B cell (primary cell): ENCODE results near the gene MYF5. TPM values are rescaled to one million over a fixed set of nuclear protein-coding genes. Genes with fewer than 3 reads are reported as not detected.
"Not testable (repeated sequence)": the region's sequence is repeated elsewhere in the genome, so short reads cannot be mapped to it uniquely, and the experiment has no call there.

Experiments used
- ATAC-seq: fragments of 200-7000 bp; cut with Tn5 transposase; one replicate; pipeline ENCODE4 v1.10.0; 2021; ENCODE audit warnings: low read depth, mild to moderate bottlenecking, moderate number of reproducible peaks, moderate library complexity
- CTCF ChIA-PET: fragments of 350-600 bp; sonication (Branson Sonifier 250); formaldehyde crosslinking; loops from one replicate; lab custom pipeline; 2021; ENCODE audit warnings: antibody characterized with exemption, inconsistent platforms; lab: Charles Lee
- POLR2A ChIA-PET: fragments of 350-600 bp; sonication (Branson Sonifier 250); formaldehyde crosslinking; loops from one replicate; lab custom pipeline; 2021; ENCODE audit warnings: antibody characterized with exemption; lab: Charles Lee
- DNase-seq: peaks from one replicate; pipeline ENCODE4 v3.0.0; 2013
- H2AFZ ChIP-seq: 2 replicates; pipeline ENCODE4 v1.6.1; 2012; ENCODE audit warnings: mild to moderate bottlenecking, low read depth, low read length; ENCODE audit not compliant: insufficient read depth, poor library complexity, severe bottlenecking
- H3K27ac ChIP-seq, 2 donors: 1 replicate in 1 of 2; 2 replicates in 1 of 2; pipeline ENCODE4 v1.5.1; 2012 to 2013; ENCODE audit warnings: low read length in 2 of 2, mild to moderate bottlenecking in 2 of 2, moderate library complexity in 1 of 2
- H3K27me3 ChIP-seq, 4 experiments: fragments of 200-600 bp in 1 of 4; sonication (generic) in 1 of 4; replicated peaks in 1 of 4; 1 replicate in 2 of 4; 2 replicates in 2 of 4; pipeline versions ENCODE4 v1.6.1 to v1.7.0; 2013 to 2016; ENCODE audit warnings: low read length in 3 of 4, mild to moderate bottlenecking in 2 of 4, mixed read lengths in 1 of 4, moderate library complexity in 1 of 4; ENCODE audit not compliant: insufficient read depth in 4 of 4, control insufficient read depth in 3 of 4; ENCODE audit errors: control extremely low read depth in 1 of 4
- H3K36me3 ChIP-seq, 2 experiments: replicated peaks in 1 of 2; 1 replicate in 1 of 2; 2 replicates in 1 of 2; pipeline versions ENCODE4 v1.6.1 to v1.7.1; 2013; ENCODE audit warnings: low read length in 1 of 2; ENCODE audit not compliant: insufficient read depth in 2 of 2, control insufficient read depth in 1 of 2; ENCODE audit errors: control extremely low read depth in 1 of 2, extremely low read depth in 1 of 2
- H3K4me1 ChIP-seq, 2 donors: fragments of 200-600 bp in 1 of 2; sonication (generic) in 1 of 2; 1 replicate in 1 of 2; 2 replicates in 1 of 2; pipeline versions ENCODE4 v1.5.1 to v1.6.1; 2013 to 2017; ENCODE audit warnings: low read length in 2 of 2; ENCODE audit not compliant: control insufficient read depth in 2 of 2, insufficient read depth in 2 of 2
- H3K4me2 ChIP-seq: replicated peaks from 2 replicates; pipeline ENCODE3; 2012; ENCODE audit warnings: mild to moderate bottlenecking, low read depth, low read length; ENCODE audit not compliant: poor library complexity, severe bottlenecking
- H3K4me3 ChIP-seq, 5 experiments: fragments of 200-600 bp in 1 of 5; sonication (generic) in 1 of 5; 1 replicate in 3 of 5; 2 replicates in 2 of 5; pipeline versions ENCODE4 v1.5.1 to v1.7.0; 2011 to 2016; ENCODE audit warnings: low read length in 4 of 5, mild to moderate bottlenecking in 4 of 5, low read depth in 2 of 5, control low read depth in 1 of 5, moderate library complexity in 1 of 5; ENCODE audit not compliant: insufficient read depth in 1 of 5; ENCODE audit errors: control extremely low read depth in 1 of 5, extremely low read depth in 1 of 5
- H3K79me2 ChIP-seq: fragments of 200-600 bp; sonication (generic); one replicate; pipeline ENCODE4 v1.6.0; 2016; ENCODE audit warnings: low read length; ENCODE audit not compliant: control insufficient read depth, insufficient read depth
- H3K9ac ChIP-seq: fragments of 200-600 bp; sonication (generic); 2 replicates; pipeline ENCODE4 v1.6.1; 2017; ENCODE audit warnings: mild to moderate bottlenecking, low read length, moderate library complexity
- H3K9me3 ChIP-seq, 3 donors: one replicate each; pipeline versions ENCODE4 v1.6.1 to v1.7.1; 2013; ENCODE audit warnings: low read length in 2 of 3; ENCODE audit not compliant: control insufficient read depth in 2 of 3, insufficient read depth in 1 of 3; ENCODE audit errors: control extremely low read depth in 1 of 3
- H4K20me1 ChIP-seq: 2 replicates; pipeline ENCODE4 v1.6.0; 2012; ENCODE audit warnings: mild to moderate bottlenecking, low read length; ENCODE audit not compliant: insufficient read depth, control insufficient read depth, poor library complexity, severe bottlenecking
- H3K27ac Mint-ChIP-seq: one replicate; pipeline ENCODE4 v1.8.0; 2021; ENCODE audit warnings: mixed read lengths
- H3K27me3 Mint-ChIP-seq: one replicate; pipeline ENCODE4 v1.8.0; 2021; ENCODE audit warnings: mixed read lengths
- H3K4me1 Mint-ChIP-seq: one replicate; pipeline ENCODE4 v1.8.0; 2021; ENCODE audit warnings: mixed read lengths
- H3K4me3 Mint-ChIP-seq: one replicate; pipeline ENCODE4 v1.8.0; 2021; ENCODE audit warnings: mixed read lengths
- H3K9me3 Mint-ChIP-seq: one replicate; pipeline ENCODE4 v1.8.0; 2022; ENCODE audit warnings: mixed read lengths; ENCODE audit not compliant: insufficient read depth
- EZH2 ChIP-seq: IDR thresholded peaks from 2 replicates; pipeline ENCODE4 v1.6.1; 2012; ENCODE audit warnings: borderline replicate concordance, low read depth, mild to moderate bottlenecking, moderate library complexity, low read length; ENCODE audit not compliant: insufficient read depth, poor library complexity, severe bottlenecking
- WGBS: methylation state at CpG from one replicate; pipeline ENCODE4 v1.1.5; 2013; ENCODE audit warnings: missing lambda C conversion rate; ENCODE audit not compliant: insufficient coverage; 5-methylcytosine and 5-hydroxymethylcytosine counted together
- intact Hi-C: fragments of 100-400 bp; cut with micrococcal nuclease; formaldehyde crosslinking; loops from one replicate; pipeline ENCODE4 v1.10.0; 2022
- polyA minus RNA-seq: library from RNA; depleted of rRNA, polyadenylated mRNA; stranded (reverse); fragments of >200 nt; gene quantifications from 2 replicates; pipeline ENCODE4 v1.2.3, GENCODE V29; 2012
- polyA plus RNA-seq: library from polyadenylated mRNA; depleted of rRNA; stranded (reverse); fragments of >200 nt; gene quantifications from 2 replicates; pipeline ENCODE4 v1.2.3, GENCODE V29; 2012
- total RNA-seq, 2 donors: library from RNA; stranded (reverse); fragments of 120-200 nt in 1 of 2; gene quantifications; 1 replicate in 1 of 2; 2 replicates in 1 of 2; pipeline versions ENCODE4 v1.2.3 to v1.2.4, GENCODE V29; 2013 to 2022
- TF ChIP-seq, protein P1 (sequence below): fragments of 200-600 bp; IDR thresholded peaks from one replicate; pipeline ENCODE4 v1.8.0; 2022; ENCODE audit warnings: antibody characterized with exemption, mild to moderate bottlenecking

Gene MYF5
- total RNA-seq (not detected in 2 replicates), polyA plus RNA-seq (not detected in 2 replicates), polyA minus RNA-seq (not detected in 2 replicates)
- total RNA-seq (2013) = 0.84 TPM

DNA sequence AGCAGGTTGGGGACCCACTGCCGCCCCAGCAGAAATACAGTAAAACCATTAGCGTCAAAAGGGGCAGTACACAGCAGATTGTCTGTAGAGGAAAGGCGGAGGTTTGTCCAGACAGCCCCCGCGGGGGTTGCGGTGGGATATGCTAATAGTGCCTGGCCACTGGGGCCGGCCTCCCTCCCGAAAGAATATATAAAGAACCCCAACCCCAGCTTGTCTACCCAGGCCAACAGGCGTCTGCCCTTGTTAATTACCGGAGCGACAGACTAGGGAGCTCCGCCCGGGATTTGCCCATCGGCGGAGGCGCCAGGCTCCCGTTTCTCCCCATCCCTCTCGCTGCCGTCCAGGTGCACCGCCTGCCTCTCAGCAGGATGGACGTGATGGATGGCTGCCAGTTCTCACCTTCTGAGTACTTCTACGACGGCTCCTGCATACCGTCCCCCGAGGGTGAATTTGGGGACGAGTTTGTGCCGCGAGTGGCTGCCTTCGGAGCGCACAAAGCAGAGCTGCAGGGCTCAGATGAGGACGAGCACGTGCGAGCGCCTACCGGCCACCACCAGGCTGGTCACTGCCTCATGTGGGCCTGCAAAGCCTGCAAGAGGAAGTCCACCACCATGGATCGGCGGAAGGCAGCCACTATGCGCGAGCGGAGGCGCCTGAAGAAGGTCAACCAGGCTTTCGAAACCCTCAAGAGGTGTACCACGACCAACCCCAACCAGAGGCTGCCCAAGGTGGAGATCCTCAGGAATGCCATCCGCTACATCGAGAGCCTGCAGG is at the start of gene MYF5:
MYF5 (plus strand) TSS at position 217 of the 774 bp plus-strand sequence; CDS start at position 369, 152 bp downstream.
- Histone ChIP-seq H3K79me2 (no peaks in the 10 kb centered on the region), H3K27ac (no peak within 1 kb of the TSS), H2AFZ (no peak within 1 kb of the TSS), H3K4me1 (no peaks in the 10 kb centered on the region), H3K4me3 (no peak within 1 kb of the TSS), H3K9me3 (peaks cover 0 to 11% (median 0%) of the 10 kb centered on the region in 3 donors), H3K4me2 (no peak within 1 kb of the TSS), H3K27me3 (peaks cover 0 to 35% (median 9%) of the 10 kb centered on the region in 4 experiments), H3K9ac (no peak within 1 kb of the TSS), H4K20me1 (no peaks in the 10 kb centered on the region), H3K36me3 (no peaks in the 10 kb centered on the region)
- Mint-ChIP-seq H3K4me1 (no peaks in the 10 kb centered on the region), H3K9me3 (no peaks in the 10 kb centered on the region), H3K27ac (no peak within 1 kb of the TSS), H3K4me3 (no peak within 1 kb of the TSS), H3K27me3 (peaks cover 40% of the 10 kb centered on the region)
- no peak for DNase-seq
- WGBS = 37% methylated on average over 39 of the region's 45 CpGs
- intact Hi-C loops = no loop called here
- no peak for ATAC-seq
- CTCF ChIA-PET = no interaction called here
- no peak for TF ChIP-seq EZH2
- TF ChIP-seq, protein P1, sequence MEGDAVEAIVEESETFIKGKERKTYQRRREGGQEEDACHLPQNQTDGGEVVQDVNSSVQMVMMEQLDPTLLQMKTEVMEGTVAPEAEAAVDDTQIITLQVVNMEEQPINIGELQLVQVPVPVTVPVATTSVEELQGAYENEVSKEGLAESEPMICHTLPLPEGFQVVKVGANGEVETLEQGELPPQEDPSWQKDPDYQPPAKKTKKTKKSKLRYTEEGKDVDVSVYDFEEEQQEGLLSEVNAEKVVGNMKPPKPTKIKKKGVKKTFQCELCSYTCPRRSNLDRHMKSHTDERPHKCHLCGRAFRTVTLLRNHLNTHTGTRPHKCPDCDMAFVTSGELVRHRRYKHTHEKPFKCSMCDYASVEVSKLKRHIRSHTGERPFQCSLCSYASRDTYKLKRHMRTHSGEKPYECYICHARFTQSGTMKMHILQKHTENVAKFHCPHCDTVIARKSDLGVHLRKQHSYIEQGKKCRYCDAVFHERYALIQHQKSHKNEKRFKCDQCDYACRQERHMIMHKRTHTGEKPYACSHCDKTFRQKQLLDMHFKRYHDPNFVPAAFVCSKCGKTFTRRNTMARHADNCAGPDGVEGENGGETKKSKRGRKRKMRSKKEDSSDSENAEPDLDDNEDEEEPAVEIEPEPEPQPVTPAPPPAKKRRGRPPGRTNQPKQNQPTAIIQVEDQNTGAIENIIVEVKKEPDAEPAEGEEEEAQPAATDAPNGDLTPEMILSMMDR = no peak
- POLR2A ChIA-PET = no interaction called here

DNA sequence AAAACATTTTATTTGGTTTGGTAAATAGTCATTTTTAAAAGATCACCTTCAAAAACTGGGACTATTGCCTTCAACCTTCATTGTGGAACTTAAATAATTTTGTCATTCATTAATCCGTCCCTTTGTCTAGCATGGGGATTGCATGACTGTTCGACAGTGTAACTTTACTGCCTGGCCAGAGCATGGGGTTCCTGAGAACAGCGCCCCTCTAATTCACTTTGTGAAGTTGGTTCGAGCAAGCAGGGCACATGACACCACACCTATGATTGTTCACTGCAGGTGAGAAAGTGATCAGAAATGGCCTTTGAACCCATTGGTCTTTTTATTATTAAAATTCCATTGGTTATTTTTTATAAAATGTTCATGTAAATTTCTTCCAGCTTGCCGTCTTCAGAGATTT is 46.5 kb upstream of the MYF5 start:
- Histone ChIP-seq H3K36me3 (no peaks in the 10 kb centered on the region), H4K20me1 (no peaks in the 10 kb centered on the region), H3K4me2 (no peak overlapping the region), H3K27me3 (no peaks in the 10 kb centered on the region), H3K4me1 (no peaks in the 10 kb centered on the region), H2AFZ (no peak overlapping the region), H3K27ac (no peak overlapping the region), H3K9me3 (no peaks in the 10 kb centered on the region), H3K9ac (no peak overlapping the region), H3K4me3 (no peak overlapping the region), H3K79me2 (no peaks in the 10 kb centered on the region)
- intact Hi-C loops = no loop called here
- DNase-seq (no peak), ATAC-seq (no peak)
- Mint-ChIP-seq H3K27ac (no peak overlapping the region), H3K27me3 (no peaks in the 10 kb centered on the region), H3K9me3 (no peaks in the 10 kb centered on the region), H3K4me1 (no peaks in the 10 kb centered on the region), H3K4me3 (no peak overlapping the region)
- 79% methylated on average over 3 of the region's 5 CpGs for WGBS
- ChIA-PET POLR2A (no interaction called here), CTCF (no interaction called here)
- TF ChIP-seq, protein P1 = no peak
- TF ChIP-seq EZH2 = no peak

DNA sequence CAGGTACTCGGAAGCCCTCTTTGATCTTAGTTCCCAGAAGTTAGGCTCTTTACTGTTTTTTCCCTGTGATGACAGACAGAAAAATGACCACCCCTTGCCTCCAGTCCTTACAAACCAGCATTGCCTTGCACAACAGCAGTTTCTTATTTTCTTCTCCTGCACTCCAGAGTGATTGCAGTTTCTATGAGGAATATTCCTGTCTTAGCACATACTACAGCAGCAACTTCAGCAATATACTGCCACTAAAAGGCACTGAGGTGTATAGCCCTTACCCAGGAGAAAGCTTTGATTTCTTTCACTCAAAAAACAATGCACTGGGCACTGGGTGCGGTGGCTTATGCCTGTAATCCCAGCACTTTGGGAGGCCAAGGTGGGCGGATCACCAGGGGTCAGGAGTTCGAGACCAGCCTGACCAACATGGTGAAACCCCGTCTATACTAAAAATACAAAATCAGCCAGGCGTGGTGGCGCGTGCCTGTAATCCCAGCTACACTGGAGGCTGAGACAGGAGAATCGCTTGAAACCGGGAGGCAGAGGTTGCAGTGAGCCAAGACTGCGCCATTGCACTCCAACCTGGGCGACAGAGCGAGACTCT is 40.6 kb upstream of the MYF5 start:
- CTCF ChIA-PET, H3K27ac ChIP-seq, H3K4me3 Mint-ChIP-seq, DNase-seq, H3K9me3 ChIP-seq, H3K4me3 ChIP-seq, H3K4me1 ChIP-seq, H3K79me2 ChIP-seq, H3K9me3 Mint-ChIP-seq, H3K4me1 Mint-ChIP-seq, POLR2A ChIA-PET, H3K9ac ChIP-seq, intact Hi-C loops, H3K27me3 Mint-ChIP-seq, H3K4me2 ChIP-seq, H3K27me3 ChIP-seq, H3K36me3 ChIP-seq, ATAC-seq, H4K20me1 ChIP-seq, H2AFZ ChIP-seq, H3K27ac Mint-ChIP-seq: not testable (repeated sequence)
- 97% methylated on average over 4 of the region's 13 CpGs for WGBS
